B cell (primary cell): ENCODE results near the gene SWT1. TPM values are rescaled to one million over a fixed set of nuclear protein-coding genes. Genes with fewer than 3 reads are reported as not detected.

Experiments
- ATAC-seq: fragments of 200-7000 bp; cut with Tn5 transposase; one replicate; pipeline ENCODE4 v1.10.0; 2021; ENCODE audit warnings: low read depth, mild to moderate bottlenecking, moderate number of reproducible peaks, moderate library complexity
- CTCF ChIA-PET: fragments of 350-600 bp; sonication (Branson Sonifier 250); formaldehyde crosslinking; loops from one replicate; lab custom pipeline; 2021; ENCODE audit warnings: antibody characterized with exemption, inconsistent platforms; lab: Charles Lee
- POLR2A ChIA-PET: fragments of 350-600 bp; sonication (Branson Sonifier 250); formaldehyde crosslinking; loops from one replicate; lab custom pipeline; 2021; ENCODE audit warnings: antibody characterized with exemption; lab: Charles Lee
- DNase-seq: peaks from one replicate; pipeline ENCODE4 v3.0.0; 2013
- H2AFZ ChIP-seq: 2 replicates; pipeline ENCODE4 v1.6.1; 2012; ENCODE audit warnings: mild to moderate bottlenecking, low read depth, low read length; ENCODE audit not compliant: insufficient read depth, poor library complexity, severe bottlenecking
- H3K27ac ChIP-seq, 2 donors: 1 replicate in 1 of 2; 2 replicates in 1 of 2; pipeline ENCODE4 v1.5.1; 2012 to 2013; ENCODE audit warnings: low read length in 2 of 2, mild to moderate bottlenecking in 2 of 2, moderate library complexity in 1 of 2
- H3K27me3 ChIP-seq, 4 experiments: fragments of 200-600 bp in 1 of 4; sonication (generic) in 1 of 4; replicated peaks in 1 of 4; 1 replicate in 2 of 4; 2 replicates in 2 of 4; pipeline versions ENCODE4 v1.6.1 to v1.7.0; 2013 to 2016; ENCODE audit warnings: low read length in 3 of 4, mild to moderate bottlenecking in 2 of 4, mixed read lengths in 1 of 4, moderate library complexity in 1 of 4; ENCODE audit not compliant: insufficient read depth in 4 of 4, control insufficient read depth in 3 of 4; ENCODE audit errors: control extremely low read depth in 1 of 4
- H3K36me3 ChIP-seq, 2 experiments: replicated peaks in 1 of 2; 1 replicate in 1 of 2; 2 replicates in 1 of 2; pipeline versions ENCODE4 v1.6.1 to v1.7.1; 2013; ENCODE audit warnings: low read length in 1 of 2; ENCODE audit not compliant: insufficient read depth in 2 of 2, control insufficient read depth in 1 of 2; ENCODE audit errors: control extremely low read depth in 1 of 2, extremely low read depth in 1 of 2
- H3K4me1 ChIP-seq, 2 donors: fragments of 200-600 bp in 1 of 2; sonication (generic) in 1 of 2; 1 replicate in 1 of 2; 2 replicates in 1 of 2; pipeline versions ENCODE4 v1.5.1 to v1.6.1; 2013 to 2017; ENCODE audit warnings: low read length in 2 of 2; ENCODE audit not compliant: control insufficient read depth in 2 of 2, insufficient read depth in 2 of 2
- H3K4me2 ChIP-seq: replicated peaks from 2 replicates; pipeline ENCODE3; 2012; ENCODE audit warnings: mild to moderate bottlenecking, low read depth, low read length; ENCODE audit not compliant: poor library complexity, severe bottlenecking
- H3K4me3 ChIP-seq, 5 experiments: fragments of 200-600 bp in 1 of 5; sonication (generic) in 1 of 5; 1 replicate in 3 of 5; 2 replicates in 2 of 5; pipeline versions ENCODE4 v1.5.1 to v1.7.0; 2011 to 2016; ENCODE audit warnings: low read length in 4 of 5, mild to moderate bottlenecking in 4 of 5, low read depth in 2 of 5, control low read depth in 1 of 5, moderate library complexity in 1 of 5; ENCODE audit not compliant: insufficient read depth in 1 of 5; ENCODE audit errors: control extremely low read depth in 1 of 5, extremely low read depth in 1 of 5
- H3K79me2 ChIP-seq: fragments of 200-600 bp; sonication (generic); one replicate; pipeline ENCODE4 v1.6.0; 2016; ENCODE audit warnings: low read length; ENCODE audit not compliant: control insufficient read depth, insufficient read depth
- H3K9ac ChIP-seq: fragments of 200-600 bp; sonication (generic); 2 replicates; pipeline ENCODE4 v1.6.1; 2017; ENCODE audit warnings: mild to moderate bottlenecking, low read length, moderate library complexity
- H3K9me3 ChIP-seq, 3 donors: one replicate each; pipeline versions ENCODE4 v1.6.1 to v1.7.1; 2013; ENCODE audit warnings: low read length in 2 of 3; ENCODE audit not compliant: control insufficient read depth in 2 of 3, insufficient read depth in 1 of 3; ENCODE audit errors: control extremely low read depth in 1 of 3
- H4K20me1 ChIP-seq: 2 replicates; pipeline ENCODE4 v1.6.0; 2012; ENCODE audit warnings: mild to moderate bottlenecking, low read length; ENCODE audit not compliant: insufficient read depth, control insufficient read depth, poor library complexity, severe bottlenecking
- H3K27ac Mint-ChIP-seq: one replicate; pipeline ENCODE4 v1.8.0; 2021; ENCODE audit warnings: mixed read lengths
- H3K27me3 Mint-ChIP-seq: one replicate; pipeline ENCODE4 v1.8.0; 2021; ENCODE audit warnings: mixed read lengths
- H3K4me1 Mint-ChIP-seq: one replicate; pipeline ENCODE4 v1.8.0; 2021; ENCODE audit warnings: mixed read lengths
- H3K4me3 Mint-ChIP-seq: one replicate; pipeline ENCODE4 v1.8.0; 2021; ENCODE audit warnings: mixed read lengths
- H3K9me3 Mint-ChIP-seq: one replicate; pipeline ENCODE4 v1.8.0; 2022; ENCODE audit warnings: mixed read lengths; ENCODE audit not compliant: insufficient read depth
- CTCF ChIP-seq: fragments of 200-600 bp; IDR thresholded peaks from one replicate; pipeline ENCODE4 v1.8.0; 2022; ENCODE audit warnings: antibody characterized with exemption, mild to moderate bottlenecking
- EZH2 ChIP-seq: IDR thresholded peaks from 2 replicates; pipeline ENCODE4 v1.6.1; 2012; ENCODE audit warnings: borderline replicate concordance, low read depth, mild to moderate bottlenecking, moderate library complexity, low read length; ENCODE audit not compliant: insufficient read depth, poor library complexity, severe bottlenecking
- WGBS: methylation state at CpG from one replicate; pipeline ENCODE4 v1.1.5; 2013; ENCODE audit warnings: missing lambda C conversion rate; ENCODE audit not compliant: insufficient coverage; 5-methylcytosine and 5-hydroxymethylcytosine counted together
- intact Hi-C: fragments of 100-400 bp; cut with micrococcal nuclease; formaldehyde crosslinking; loops from one replicate; pipeline ENCODE4 v1.10.0; 2022
- polyA plus RNA-seq: library from polyadenylated mRNA; depleted of rRNA; stranded (reverse); fragments of >200 nt; gene quantifications from 2 replicates; pipeline ENCODE4 v1.2.3, GENCODE V29; 2012
- total RNA-seq, 2 donors: library from RNA; stranded (reverse); fragments of 120-200 nt in 1 of 2; gene quantifications; 1 replicate in 1 of 2; 2 replicates in 1 of 2; pipeline versions ENCODE4 v1.2.3 to v1.2.4, GENCODE V29; 2013 to 2022

SWT1 gene
- total and polyA plus RNA-seq, 2 donors (not counting 1 experiment from before 2014, with no cell fraction given) = 2.1 to 8.5 TPM

- CTCF ChIA-PET = interaction anchor here (0.8 to 1.6 kb wide), 2 partner anchors 9 to 514 kb away, joined by 3 to 5 read pairs; partner anchors contain the start of gene SWT1
- intact Hi-C loops = no loop called here
- H3K9ac ChIP-seq = no peak overlapping the region
Measured at GRCh38 chr1:185166106-185166505, 9.1 kb downstream of the SWT1 start.

More at GRCh38 chr1:185166106-185166505, 9.1 kb downstream of the SWT1 start:
- Histone ChIP-seq H3K9me3 (no peaks in the 10 kb centered on the region), H3K27ac (no peak overlapping the region), H3K79me2 (no peaks in the 10 kb centered on the region), H3K4me1 (peaks cover 0 to 6% of the 10 kb centered on the region in 2 donors), H4K20me1 (no peaks in the 10 kb centered on the region), H3K4me2 (no peak overlapping the region), H3K4me3 (no peak overlapping the region), H2AFZ (no peak overlapping the region), H3K27me3 (no peaks in the 10 kb centered on the region), H3K36me3 (peaks cover 10 to 14% of the 10 kb centered on the region in 2 experiments)
- ATAC-seq (no peak), DNase-seq (no peak)
- no CpG with 5 or more reads among the region's 1 CpG for WGBS
- POLR2A ChIA-PET = no interaction called here
- no peaks in the 10 kb centered on the region for H3K27me3 Mint-ChIP-seq
- peaks cover 4% of the 10 kb centered on the region for H3K4me1 Mint-ChIP-seq
- no peak overlapping the region for H3K27ac Mint-ChIP-seq
- TF ChIP-seq CTCF = no peak
- TF ChIP-seq EZH2 = no peak
- H3K4me3 Mint-ChIP-seq = no peak overlapping the region
- no peaks in the 10 kb centered on the region for H3K9me3 Mint-ChIP-seq
